ENCODE data around the gene GPX3.

GPX3 gene

DNA sequence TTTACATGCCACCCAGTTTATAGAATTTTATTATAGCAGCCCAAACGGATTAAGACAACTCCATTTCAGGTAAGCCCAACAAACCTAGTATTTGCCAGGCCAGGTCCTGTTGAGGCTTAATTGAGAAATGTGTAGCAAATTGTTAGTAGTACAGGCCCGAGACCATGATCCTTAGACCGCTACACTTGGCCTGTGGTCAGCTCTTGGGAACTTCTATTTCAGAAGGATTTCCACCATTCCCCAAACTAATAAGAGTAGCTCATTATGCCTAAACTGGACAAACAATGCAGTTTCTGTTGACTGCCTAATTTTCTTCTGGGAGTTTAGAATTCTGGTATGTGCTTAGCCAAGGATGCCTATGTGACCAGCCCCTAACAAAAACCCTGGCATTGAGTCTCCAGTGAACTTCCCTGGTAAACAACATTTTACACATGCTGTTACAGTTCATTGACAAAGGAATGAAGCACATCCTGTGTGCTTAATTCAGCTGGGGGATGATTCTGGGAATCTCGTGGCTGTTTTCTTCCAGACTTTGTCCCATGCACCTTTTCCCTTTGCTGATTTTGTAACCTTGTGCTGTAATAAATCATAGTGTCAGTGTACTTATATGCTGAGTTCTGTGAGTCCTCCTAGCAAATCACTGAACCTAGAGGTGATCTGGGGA is 5.6 kb upstream of the GPX3 start:
- no peak for DNase-seq

- no peak for DNase-seq
Measured at GRCh38 chr5:151015974-151016587, 4.3 kb upstream of the GPX3 start.

DNA sequence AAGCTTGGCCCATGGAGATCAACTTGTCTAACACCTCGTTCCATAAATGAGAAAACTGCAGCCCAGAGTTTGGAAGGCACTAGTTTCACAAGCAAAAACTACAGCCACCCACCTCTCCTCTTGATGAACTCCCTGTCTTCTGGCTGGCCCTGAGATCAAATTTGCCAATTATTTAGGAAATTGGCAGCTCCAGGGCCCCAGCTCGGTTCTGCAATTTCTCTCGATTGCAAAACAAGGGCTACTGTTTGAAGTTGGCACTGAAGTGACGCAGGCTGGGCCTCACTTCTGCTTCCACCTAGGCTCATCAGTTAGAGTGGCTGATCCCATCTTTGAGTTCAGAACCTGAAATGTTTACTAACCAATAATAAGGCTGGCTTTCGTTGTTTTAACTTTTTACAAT is 3.7 kb upstream of the GPX3 start:
- DNase-seq, result no peak

- DNase-seq, result no peak
Measured at GRCh38 chr5:151017897-151018296, 2.5 kb upstream of the GPX3 start.

- DNase-seq, result no peak
Measured at GRCh38 chr5:151018846-151019245, 1.5 kb upstream of the GPX3 start.

DNA sequence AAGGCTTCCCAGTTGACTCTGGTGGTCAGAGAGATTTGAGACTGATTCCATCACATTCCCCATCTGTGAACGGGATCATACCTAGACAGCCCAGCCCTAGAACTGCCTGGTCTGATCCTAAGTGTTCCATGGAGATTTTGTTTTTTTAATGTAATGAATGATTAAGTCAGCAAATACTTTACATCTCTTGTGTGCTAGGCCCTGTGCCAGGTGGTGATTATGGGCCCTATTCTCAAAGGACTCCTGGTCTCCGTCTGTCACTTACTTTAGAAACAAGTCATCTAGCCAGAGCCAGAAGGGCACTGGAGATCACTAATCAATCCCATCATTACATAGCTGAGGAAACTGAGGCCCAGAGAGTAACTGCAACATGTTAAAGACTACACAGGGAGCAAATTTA is 1.1 kb upstream of the GPX3 start:
- DNase-seq, result no peak

- DNase-seq, result no peak
Measured at GRCh38 chr5:151021746-151022145, 1.4 kb downstream of the GPX3 start.

- DNase-seq, result no peak
Measured at GRCh38 chr5:151022511-151023018, 2.2 kb downstream of the GPX3 start.

DNA sequence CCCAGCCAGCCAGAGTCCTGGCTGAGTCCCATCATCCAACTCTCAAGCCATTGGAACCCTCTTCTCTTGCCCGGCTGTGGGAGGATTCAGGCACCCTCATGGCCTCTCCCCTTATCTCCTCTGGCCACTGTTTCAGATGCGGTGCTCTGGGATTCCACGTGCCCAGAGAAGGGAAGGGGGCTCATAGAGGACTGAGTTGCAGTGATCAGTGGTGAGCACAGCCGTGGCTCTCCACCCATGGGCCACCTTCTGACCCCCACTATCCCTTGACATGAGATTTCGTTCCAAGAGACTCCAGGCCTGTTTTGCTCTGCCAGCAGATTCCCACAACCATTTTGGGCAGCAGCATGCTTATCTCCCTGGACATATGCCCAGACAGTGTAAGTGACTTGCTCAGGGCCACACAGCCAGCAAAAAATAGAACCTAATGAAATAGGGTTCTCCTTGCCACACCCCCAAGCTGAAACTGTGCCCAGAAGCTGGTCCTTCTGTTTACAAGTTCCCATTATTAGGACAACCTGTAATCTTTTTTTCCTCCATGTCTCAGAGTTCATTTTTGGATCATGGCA is 2.7 kb downstream of the GPX3 start:
- DNase-seq, result no peak

DNA sequence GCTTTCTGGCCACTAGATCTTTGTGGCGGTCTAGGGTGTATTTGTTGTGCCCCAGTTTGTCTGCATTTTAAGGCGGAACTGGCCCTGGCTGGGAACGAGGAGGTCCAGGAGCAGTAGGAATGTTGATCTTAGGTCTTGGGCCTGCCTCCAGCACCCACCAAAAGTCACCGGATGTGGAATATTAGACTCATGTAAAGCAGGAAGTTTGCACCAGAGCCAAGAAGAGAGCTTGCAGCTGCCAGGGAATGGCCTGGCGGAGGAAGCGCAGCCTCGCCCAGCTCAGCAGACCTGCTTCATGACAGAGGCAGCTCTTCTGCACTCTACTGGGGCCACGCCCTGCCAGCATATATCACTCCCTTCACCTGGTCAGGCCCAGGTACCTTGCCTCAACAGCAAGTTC is 3.3 kb downstream of the GPX3 start:
- no peak for DNase-seq

DNA sequence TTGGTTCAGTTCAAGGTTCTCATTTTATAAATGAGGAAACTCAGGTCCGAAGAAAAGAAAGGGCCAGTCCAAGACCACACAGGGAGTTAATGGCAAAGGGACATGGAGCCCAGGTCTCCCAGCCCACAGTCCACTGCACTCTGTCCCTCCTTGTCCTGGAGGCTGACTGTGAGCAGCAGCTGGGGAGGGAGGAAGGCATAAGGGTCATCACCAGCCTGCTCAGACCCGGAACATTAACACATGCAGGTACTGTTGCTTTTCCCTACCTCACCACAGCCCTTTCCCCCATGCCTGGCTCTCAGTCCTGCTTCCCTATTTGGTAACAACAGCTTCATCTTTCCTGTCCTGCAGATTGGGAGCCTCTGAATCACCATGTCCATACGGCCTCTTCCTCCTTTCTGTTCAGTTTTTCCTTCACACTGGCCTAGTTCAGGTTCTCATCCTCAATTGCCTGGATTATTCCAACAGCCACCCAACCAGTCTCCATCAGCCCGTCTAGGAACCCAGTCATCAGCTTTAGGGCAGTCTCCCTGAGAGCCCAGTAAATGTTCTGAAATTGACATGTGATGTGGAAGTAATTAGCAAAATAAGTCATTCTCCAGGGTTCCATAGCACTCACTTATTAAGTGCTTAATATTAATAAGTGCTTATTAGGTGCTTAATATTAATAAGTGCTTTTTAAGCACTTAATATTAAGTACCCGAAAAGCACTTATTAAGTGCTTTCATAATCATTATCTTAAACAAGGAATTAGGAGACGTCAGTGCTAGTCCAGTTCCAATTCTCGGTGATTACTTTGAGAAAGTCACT is 4.3 kb downstream of the GPX3 start:
- no peak for DNase-seq

DNA sequence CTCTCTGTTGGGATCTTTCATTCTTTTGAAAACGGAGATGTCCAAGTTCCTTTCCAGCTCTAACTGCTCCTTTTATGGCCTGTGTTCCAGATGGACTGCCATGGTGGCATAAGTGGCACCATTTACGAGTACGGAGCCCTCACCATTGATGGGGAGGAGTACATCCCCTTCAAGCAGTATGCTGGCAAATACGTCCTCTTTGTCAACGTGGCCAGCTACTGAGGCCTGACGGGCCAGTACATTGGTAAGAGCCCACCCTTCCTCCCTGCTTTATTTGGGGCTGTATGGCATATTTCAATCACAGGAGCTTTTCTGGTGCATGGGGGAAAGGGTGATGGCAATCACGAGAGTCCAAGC is 4.8 kb downstream of the GPX3 start:
- no peak for DNase-seq

DNA sequence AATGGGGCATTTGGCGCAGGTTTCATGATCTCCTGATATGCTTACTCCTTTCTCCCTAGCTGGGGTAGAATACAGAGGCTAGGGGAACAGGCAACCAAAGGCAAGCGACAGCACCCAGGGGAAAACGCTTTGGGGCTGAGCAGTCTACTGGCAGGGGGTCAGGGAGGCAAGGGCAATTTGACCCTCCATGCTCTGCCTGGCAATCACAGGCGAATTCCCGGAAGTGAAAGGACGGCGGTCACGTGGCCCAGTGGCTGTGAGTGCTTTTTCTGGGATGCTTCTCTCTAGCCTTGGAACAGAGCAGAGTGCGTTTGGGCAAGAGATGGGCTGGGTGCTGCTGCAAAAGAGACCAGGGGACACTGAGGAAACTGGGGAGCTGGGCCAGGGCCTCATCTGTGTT is 5.7 kb downstream of the GPX3 start:
- no peak for DNase-seq

DNA sequence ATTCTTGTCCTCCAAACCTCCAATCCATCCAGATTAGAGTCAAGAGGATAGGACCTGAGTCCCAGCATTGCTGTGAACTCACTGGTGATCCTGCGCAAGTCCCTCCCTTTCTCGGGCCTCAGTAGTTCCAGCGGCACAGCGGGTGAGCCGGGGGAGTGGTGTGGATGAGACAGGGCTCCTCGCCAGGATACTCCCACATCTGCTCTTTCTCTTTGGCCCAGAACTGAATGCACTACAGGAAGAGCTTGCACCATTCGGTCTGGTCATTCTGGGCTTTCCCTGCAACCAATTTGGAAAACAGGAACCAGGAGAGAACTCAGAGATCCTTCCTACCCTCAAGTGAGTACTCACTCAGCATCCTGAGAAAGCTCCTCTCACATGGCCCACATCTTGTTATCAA is 6.3 kb downstream of the GPX3 start:
- no peak for DNase-seq

- no peak for DNase-seq
Measured at GRCh38 chr5:151027961-151028479, 7.6 kb downstream of the GPX3 start.

DNA sequence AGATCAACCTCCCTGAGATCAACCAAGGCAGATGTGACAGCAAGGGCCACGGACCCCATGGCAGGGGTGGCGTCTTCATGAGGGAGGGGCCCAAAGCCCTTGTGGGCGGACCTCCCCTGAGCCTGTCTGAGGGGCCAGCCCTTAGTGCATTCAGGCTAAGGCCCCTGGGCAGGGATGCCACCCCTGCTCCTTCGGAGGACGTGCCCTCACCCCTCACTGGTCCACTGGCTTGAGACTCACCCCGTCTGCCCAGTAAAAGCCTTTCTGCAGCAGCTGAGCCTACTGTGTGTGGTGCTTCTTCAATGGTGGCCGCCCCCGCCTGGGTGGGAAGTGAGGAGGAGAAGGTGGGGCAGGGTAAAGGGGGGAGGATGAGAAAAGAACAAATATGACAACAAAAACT is 8.3 kb downstream of the GPX3 start:
- DNase-seq, result no peak

DNA sequence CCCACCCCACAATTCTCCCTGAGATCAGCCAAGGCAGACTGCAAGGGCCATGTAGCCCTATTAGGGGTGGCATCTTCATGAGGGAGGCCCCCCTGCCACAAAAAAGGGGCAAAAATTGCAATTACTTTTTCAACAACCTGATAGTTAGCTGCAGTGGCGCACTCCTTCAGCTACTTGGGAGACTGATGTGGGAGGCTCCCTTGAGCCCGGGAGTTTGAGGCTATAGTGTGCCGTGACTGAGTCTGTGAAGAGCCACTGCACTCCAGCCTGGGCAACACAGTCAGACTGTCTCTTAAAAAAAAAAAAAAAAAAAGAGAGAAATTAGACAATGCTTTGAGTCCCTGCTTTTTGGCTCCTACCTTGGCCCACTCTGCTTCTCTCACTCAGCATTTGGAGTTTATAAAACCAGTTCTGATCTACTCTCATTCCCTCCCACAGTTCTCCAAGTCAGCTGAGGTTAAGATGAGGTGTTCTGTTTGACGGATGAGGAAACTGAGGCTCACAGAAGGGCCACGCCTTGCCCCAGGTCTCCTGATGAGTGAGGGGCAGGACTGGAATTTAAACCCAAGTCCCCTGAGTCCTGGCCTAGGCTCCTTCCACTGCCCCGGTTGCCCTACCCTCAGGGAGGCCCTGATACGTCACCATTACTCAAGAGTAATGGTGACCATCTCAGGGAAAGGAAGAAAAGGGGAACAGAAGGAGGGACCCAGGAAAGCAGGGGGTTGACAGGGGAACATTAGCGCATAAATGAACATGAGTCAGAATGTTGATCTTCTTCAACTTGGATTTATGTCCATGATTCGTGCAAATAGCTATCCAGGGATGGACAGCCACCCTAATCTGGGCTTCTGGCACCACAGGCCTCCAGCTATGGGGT is 9.0 kb downstream of the GPX3 start:
- DNase-seq, result no peak

- DNase-seq, result no peak
Measured at GRCh38 chr5:151030056-151030336, 9.6 kb downstream of the GPX3 start.

GRCh38 chr5:151030379-151030778 is 10.0 kb downstream of the GPX3 start:
- DNase-seq, result no peak

GRCh38 chr5:151031554-151031953 is 11.2 kb downstream of the GPX3 start:
- no peak for DNase-seq

- no peak for DNase-seq
Measured at GRCh38 chr5:151033217-151033934, 13.0 kb downstream of the GPX3 start.

All from NCI-H2081 (cell line).